HG03025 (cell line): ENCODE data around the gene MBTPS1.
A peak's percentile ranks its signal among the peaks of the same experiment; 100 is the strongest.

Experiments used
- ATAC-seq: cut with Tn5 transposase; IDR thresholded peaks from one replicate; pipeline ENCODE4 v1.9.1; 2021; ENCODE audit warnings: mild to moderate bottlenecking, moderate library complexity; ENCODE audit not compliant: unreplicated experiment, low FRiP score

The MBTPS1 gene

DNA sequence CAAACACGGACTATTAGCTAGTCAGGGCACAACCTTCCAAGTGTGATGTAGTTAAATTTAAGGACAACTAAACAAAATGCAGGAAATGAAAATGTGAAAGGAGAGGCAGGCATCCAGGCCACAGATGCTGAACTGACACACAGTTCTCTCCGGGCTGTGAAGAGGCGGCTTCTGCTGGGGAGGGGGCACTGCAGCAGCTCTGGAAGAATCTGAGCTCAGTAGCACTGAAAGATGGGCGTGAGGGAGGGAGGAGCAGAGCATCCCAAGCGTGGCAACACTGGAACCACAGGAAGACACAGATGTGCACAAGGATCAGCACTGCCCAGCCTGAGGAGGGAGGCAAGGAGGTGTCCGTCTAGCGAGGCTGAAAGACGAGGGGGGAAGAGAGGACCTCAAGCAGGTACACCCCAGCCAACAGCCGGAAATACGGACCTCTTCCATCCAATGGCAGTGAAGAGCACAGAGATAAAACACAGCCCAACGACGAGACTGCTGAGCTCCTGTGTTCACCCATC lies 11.4 kb downstream of the MBTPS1 start:
- ATAC-seq: no peak

- no peak for ATAC-seq
Measured at GRCh38 chr16:84104231-84104630, 12.5 kb downstream of the MBTPS1 start.

DNA sequence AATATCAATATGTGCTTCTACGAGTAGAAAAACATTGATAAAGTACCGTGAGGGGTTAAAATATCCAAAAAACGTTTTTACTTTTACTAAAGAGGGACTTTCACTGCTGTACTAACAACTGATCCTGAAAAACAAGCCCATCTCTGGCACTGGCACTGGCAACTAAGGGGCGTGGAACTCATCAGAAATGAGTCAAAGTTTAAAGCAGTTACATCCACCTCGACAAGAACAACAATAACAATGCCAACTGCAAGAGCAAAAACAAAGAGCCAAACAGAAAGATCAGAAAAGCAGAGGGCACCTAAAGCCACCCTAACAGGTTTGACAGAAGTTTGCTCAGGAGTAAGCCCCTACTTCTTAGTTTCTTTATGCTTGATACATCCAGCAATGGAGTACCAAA lies 13.1 kb downstream of the MBTPS1 start:
- ATAC-seq: no peak

- no peak for ATAC-seq
Measured at GRCh38 chr16:84098939-84099338, 17.8 kb downstream of the MBTPS1 start.

- ATAC-seq: no peak
Measured at GRCh38 chr16:84096447-84097005, 20.2 kb downstream of the MBTPS1 start.

DNA sequence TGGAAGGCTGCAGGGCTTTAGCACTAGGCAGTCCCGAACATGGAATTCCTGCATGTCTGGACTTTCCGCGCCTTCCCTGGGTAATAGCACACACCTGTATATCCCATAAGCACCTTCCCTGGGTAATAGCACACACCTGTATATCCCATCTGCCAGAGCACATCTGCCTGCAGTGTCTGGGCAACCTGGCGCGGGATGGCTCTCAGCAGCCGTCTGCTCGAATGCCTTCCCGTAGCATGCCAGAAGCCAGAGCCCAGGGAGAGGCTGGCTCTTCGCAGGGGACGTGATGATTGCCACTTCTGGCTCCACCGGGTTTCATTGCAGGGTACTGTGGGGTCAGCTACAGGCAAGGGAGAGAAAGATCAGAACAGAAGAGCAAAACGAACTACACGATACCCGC lies 21.3 kb downstream of the MBTPS1 start:
- no peak for ATAC-seq

GRCh38 chr16:84093879-84094270 lies 22.9 kb downstream of the MBTPS1 start:
- ATAC-seq: no peak

DNA sequence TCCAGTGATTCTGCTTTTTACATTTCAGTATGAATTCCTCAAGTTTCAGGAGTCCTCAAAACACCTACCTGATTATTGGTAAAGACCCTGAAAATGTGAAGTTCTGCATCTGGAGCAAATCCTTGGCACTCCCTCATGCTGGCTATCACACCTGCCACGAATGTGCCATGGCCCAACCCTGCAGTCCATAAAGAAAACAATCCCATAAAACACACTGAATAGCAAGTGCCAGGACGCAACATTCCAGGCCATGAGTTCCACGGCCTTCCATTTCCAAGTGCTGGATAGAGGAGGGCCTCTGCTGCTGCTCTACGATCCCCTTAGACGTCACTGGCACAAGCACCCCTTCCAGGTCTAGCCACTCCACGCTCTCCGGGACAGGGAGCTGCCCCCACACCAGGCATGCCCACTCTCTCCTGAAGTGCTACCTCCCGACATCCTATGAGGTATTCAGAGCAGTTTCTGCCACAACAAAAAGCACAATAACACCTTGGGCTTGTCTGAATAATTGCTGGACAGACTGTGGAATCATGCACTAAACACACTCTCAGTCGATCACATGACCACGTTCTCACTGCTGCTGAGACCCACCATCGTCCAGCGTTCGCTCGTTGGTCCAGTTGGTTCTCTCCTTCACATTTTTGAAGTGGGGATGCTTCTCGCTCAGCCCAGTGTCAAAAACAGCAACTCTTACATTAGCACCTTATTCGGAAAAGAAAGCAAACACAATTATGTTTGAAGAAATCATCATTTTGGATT lies 23.4 kb downstream of the MBTPS1 start:
- ATAC-seq: no peak

DNA sequence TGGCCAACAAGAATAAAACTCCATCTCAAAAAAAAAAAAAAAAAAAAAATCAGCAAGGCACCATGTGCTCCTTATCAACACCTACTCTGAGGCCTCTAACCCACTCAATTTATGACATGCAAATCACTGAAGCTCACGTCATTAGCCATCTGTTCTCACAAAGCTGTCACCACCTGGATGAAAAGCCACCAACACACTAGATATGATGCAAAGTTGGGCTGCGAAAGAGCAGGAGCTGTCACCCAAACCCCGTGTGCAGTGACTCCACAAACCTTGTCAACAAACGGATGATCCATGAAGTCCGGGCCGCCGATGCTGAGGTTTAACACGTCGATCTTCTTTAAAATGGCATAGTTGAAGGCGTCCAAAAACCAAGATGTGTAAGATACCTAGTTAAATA lies 25.3 kb downstream of the MBTPS1 start:
- no peak for ATAC-seq

GRCh38 chr16:84090211-84090610 lies 26.5 kb downstream of the MBTPS1 start:
- no peak for ATAC-seq

DNA sequence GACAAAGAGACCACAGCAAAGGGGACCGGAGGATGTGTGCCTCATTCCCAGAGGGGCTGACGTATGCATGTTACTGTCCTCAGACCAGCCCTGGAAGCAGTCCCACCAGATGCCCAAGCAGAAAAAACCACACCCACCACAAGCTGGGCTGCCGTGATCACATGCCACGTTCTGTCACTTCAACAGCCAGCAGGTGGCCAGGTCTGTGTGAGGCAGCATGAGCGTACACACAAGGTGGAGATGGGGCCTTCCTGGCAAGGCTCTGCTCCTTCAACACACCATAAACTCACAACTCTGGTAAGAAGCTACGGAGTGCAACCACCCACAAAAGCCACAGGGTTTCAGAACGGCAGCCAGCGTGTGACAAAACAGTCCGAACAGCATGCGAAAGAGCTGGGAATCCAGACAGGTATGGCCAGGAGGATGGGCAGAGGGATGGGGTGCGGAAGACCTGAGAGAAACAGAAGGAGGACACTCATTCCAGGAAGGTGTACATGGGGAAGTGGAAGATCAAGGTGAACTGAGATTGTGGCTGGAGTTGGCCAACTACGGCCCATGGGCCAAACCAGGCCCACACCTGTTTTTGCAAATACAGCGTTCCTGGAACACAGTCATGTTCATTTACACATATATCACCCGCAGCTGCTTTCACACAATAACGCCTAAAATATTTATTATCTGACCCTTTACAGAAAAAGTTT lies 27.9 kb downstream of the MBTPS1 start:
- peak; percentile 70 for ATAC-seq

- no peak for ATAC-seq
Measured at GRCh38 chr16:84087466-84088151, 29.1 kb downstream of the MBTPS1 start.

DNA sequence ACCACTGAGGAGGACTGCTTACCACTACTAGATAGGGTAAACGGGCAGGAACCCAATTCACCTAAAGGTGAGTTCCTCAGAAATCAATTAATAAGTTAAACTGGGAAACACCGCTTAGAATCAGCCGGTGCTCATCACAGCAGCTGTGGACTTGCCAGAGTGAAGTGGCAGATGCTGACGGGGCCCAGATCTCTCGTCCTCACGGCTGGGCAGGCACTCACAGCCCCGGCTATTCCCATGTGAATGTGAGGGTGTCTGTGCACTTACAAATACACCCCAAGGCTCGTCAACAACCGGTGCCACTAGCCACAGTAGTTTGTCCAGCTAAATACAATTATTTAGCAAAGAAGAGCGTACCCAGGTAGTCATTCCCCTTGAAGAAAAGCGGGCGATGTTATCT lies 29.7 kb downstream of the MBTPS1 start:
- no peak for ATAC-seq

GRCh38 chr16:84086341-84086740 lies 30.4 kb downstream of the MBTPS1 start:
- ATAC-seq: no peak

GRCh38 chr16:84085773-84086172 lies 31.0 kb downstream of the MBTPS1 start:
- ATAC-seq: no peak

DNA sequence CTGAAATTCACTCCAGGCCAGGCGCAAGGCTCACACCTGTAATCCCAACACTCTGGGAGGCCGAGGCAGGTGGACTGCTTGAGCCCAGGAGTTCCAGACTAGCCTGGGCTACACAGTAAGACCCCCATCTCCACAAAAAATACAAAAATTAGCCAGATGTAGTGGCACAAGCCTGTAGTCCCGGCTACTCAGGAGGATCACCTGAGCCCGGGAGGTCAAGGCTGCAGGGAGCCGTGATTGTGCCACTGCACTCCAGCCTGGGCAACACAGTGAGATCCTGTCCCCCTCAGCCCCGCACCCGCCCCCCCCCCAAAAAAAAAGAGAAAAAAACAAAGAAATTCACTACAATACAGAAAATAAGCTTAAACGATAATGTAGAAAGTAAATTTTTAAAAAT lies 31.5 kb downstream of the MBTPS1 start:
- ATAC-seq: no peak

- ATAC-seq: no peak
Measured at GRCh38 chr16:84084570-84085270, 32.0 kb downstream of the MBTPS1 start.

DNA sequence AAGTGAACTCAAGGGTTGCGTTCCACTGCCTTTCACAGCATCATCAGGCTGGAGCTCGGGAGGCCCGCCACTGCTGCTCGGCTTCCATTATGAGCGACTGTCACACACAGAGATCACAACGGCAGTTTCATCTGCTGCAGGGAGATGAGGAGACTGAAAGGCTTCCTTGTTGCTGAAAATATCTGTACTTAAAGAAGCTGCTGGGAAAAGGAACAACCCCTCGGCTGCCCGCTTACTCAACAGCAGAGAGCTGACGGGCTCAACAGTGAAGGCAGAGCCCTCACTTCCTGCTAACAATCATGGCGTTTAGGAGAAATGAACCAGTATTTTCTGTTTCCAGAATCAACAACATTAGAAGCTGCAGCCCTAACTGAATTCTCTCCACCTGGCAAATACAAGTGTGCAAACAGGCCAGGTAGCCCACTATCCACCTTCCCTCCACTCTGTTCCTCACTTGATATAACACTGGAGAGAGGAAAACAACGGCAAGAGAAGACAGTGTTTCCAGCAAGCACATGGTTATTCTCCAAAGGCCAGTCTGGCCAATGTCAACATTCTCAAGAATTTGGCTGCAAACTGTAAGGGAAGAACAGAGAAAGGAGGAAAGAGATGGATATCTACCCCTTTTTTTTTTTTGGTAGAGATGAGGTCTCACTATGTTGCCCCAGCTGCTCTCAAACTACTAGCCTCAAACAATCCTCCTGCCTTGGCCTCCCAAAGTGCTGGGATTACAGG lies 33.7 kb downstream of the MBTPS1 start:
- ATAC-seq: no peak

GRCh38 chr16:84082110-84082509 lies 34.6 kb downstream of the MBTPS1 start:
- no peak for ATAC-seq
